GM12878 (cell line): ENCODE measurements around the gene CSNK1G1. TPM values are rescaled to one million over a fixed set of nuclear protein-coding genes. Genes with fewer than 3 reads are reported as not detected.

ENCODE experiments used
- ATAC-seq: fragments of 200-7000 bp; cut with Tn5 transposase; 3 replicates; pipeline ENCODE4 v1.9.1; 2020; ENCODE audit warnings: mild to moderate bottlenecking, moderate library complexity
- BruUV-seq: library from RNA; stranded (reverse); fragments of 400-500 nt; replicated peaks from 2 replicates; lab custom pipeline; 2021; lab: Mats Ljungman, UMichigan
- CTCF ChIA-PET: fragments of 300-600 bp; sonication (Branson Sonifier 250); formaldehyde crosslinking; extraction: SDS; loops from one replicate; lab custom pipeline; 2021; ENCODE audit warnings: inconsistent platforms; lab: Yijun Ruan, JAX
- POLR2A ChIA-PET: fragments of 350-600 bp; formaldehyde crosslinking; extraction: SDS; loops from one replicate; lab custom pipeline; 2021; ENCODE audit warnings: inconsistent platforms; lab: Charles Lee
- RAD21 ChIA-PET: fragments of 300-600 bp; sonication (Branson Sonifier 250); formaldehyde crosslinking; loops from one replicate; lab custom pipeline; 2023; ENCODE audit warnings: antibody characterized with exemption; ENCODE audit not compliant: unreplicated experiment; lab: Charles Lee
- SMC1A ChIA-PET: fragments of 300-600 bp; sonication (Branson Sonifier 250); formaldehyde crosslinking; loops from one replicate; lab custom pipeline; 2023; ENCODE audit not compliant: unreplicated experiment, uncharacterized antibody; lab: Charles Lee
- DNase-seq: peaks from one replicate; pipeline ENCODE4 v3.0.0-alpha.2; 2011; ENCODE audit warnings: low read depth, low spot score
- FAIRE-seq: peaks from 3 replicates; lab custom pipeline; 2011; peaks lifted over from hg19 to GRCh38; lab: Jason Lieb, UNC
- H2AFZ ChIP-seq: 2 replicates; pipeline ENCODE4 v1.6.0; 2011; ENCODE audit warnings: low read depth, low read length, control low read depth; ENCODE audit not compliant: control insufficient read depth
- H3K27ac ChIP-seq: 2 replicates; pipeline ENCODE4 v1.5.1; 2011; ENCODE audit warnings: control low read depth; ENCODE audit not compliant: control insufficient read depth, insufficient read depth
- H3K27me3 ChIP-seq, 2 experiments: replicated peaks in 1 of 2; 2 replicates each; pipeline versions ENCODE4 v1.6.0 to v1.6.1; 2011; ENCODE audit warnings: low read length in 1 of 2; ENCODE audit not compliant: control insufficient read depth in 2 of 2, insufficient read depth in 2 of 2
- H3K36me3 ChIP-seq, 2 experiments: 2 replicates each; pipeline ENCODE4 v1.5.1; 2011; ENCODE audit warnings: low read length in 1 of 2; ENCODE audit not compliant: control insufficient read depth in 2 of 2, insufficient read depth in 2 of 2
- H3K4me1 ChIP-seq: 2 replicates; pipeline ENCODE4 v1.6.1; 2011; ENCODE audit warnings: mild to moderate bottlenecking, low read length, moderate library complexity, mixed read lengths; ENCODE audit not compliant: control insufficient read depth, insufficient read depth
- H3K4me2 ChIP-seq: 2 replicates; pipeline ENCODE4 v1.6.0; 2011; ENCODE audit warnings: control low read depth; ENCODE audit not compliant: control insufficient read depth, insufficient read depth
- H3K4me3 ChIP-seq: fragments of 200-600 bp; sonication (generic); 2 replicates; pipeline ENCODE4 v1.5.1; 2016
- H3K79me2 ChIP-seq: 2 replicates; pipeline ENCODE4 v1.6.0; 2011; ENCODE audit warnings: low read length; ENCODE audit not compliant: control insufficient read depth, insufficient read depth
- H3K9ac ChIP-seq: 2 replicates; pipeline ENCODE4 v1.8.0; 2011; ENCODE audit warnings: low read length, control low read depth, mixed read lengths; ENCODE audit not compliant: control insufficient read depth, insufficient read depth
- H3K9me3 ChIP-seq: replicated peaks from 3 replicates; pipeline ENCODE4 v1.5.1; 2011; ENCODE audit warnings: mild to moderate bottlenecking, low read length; ENCODE audit not compliant: control insufficient read depth, insufficient read depth
- H4K20me1 ChIP-seq: 2 replicates; pipeline ENCODE4 v1.6.0; 2011; ENCODE audit not compliant: control insufficient read depth, insufficient read depth
- EED ChIP-seq: sonication (generic); IDR thresholded peaks from 2 replicates; pipeline ENCODE4 v1.6.1; 2016; ENCODE audit warnings: antibody characterized with exemption, low read depth
- EGR1 ChIP-seq, 2 experiments: IDR thresholded peaks; 1 replicate in 1 of 2; 2 replicates in 1 of 2; pipeline ENCODE4 v1.6.1; 2011 to 2012; ENCODE audit warnings: low read depth in 2 of 2, low read length in 2 of 2, borderline replicate concordance in 1 of 2, mild to moderate bottlenecking in 1 of 2, moderate library complexity in 1 of 2
- HDGF ChIP-seq: fragments of 450-650 bp; IDR thresholded peaks from 2 replicates; pipeline ENCODE4 v1.6.1; 2016; ENCODE audit warnings: antibody characterized with exemption
- MTA3 ChIP-seq: IDR thresholded peaks from 2 replicates; pipeline ENCODE4 v1.6.1; 2012; ENCODE audit warnings: low read length, inconsistent platforms, borderline replicate concordance
- PAX8 ChIP-seq: fragments of 450-650 bp; IDR thresholded peaks from 2 replicates; pipeline ENCODE4 v1.6.1; 2017; ENCODE audit warnings: mild to moderate bottlenecking, moderate library complexity
- PML ChIP-seq: IDR thresholded peaks from 2 replicates; pipeline ENCODE4 v1.6.1; 2012; ENCODE audit warnings: low read length, inconsistent platforms
- POLR2A ChIP-seq: IDR thresholded peaks from 2 replicates; pipeline ENCODE4 v1.6.1; 2011; ENCODE audit warnings: low read depth, mild to moderate bottlenecking, low read length
- SMAD1 ChIP-seq: fragments of 450-650 bp; IDR thresholded peaks from 2 replicates; pipeline ENCODE4 v1.6.1; 2018; ENCODE audit warnings: mild to moderate bottlenecking, low read depth; ENCODE audit not compliant: partially characterized antibody
- SREBF2 ChIP-seq: IDR thresholded peaks from 2 replicates; pipeline ENCODE4 v1.6.1; 2012; ENCODE audit warnings: mild to moderate bottlenecking, low read length
- WGBS: methylation state at CpG from one replicate; pipeline ENCODE4 v1.1.6; 2016; ENCODE audit warnings: low lambda C conversion rate; ENCODE audit not compliant: insufficient replicate concordance, insufficient coverage; ENCODE audit errors: missing lambda C conversion rate; 5-methylcytosine and 5-hydroxymethylcytosine counted together
- in situ Hi-C: fragments of 300-500 bp; cut with MboI; formaldehyde crosslinking; loops from 9 replicates; pipeline ENCODE4 v1.14.3; 2018; ENCODE audit warnings: mixed read lengths
- intact Hi-C: fragments of 100-400 bp; cut with micrococcal nuclease; formaldehyde crosslinking; loops from one replicate; pipeline ENCODE4 v1.14.2; 2022; ENCODE audit not compliant: unreplicated experiment
- polyA plus RNA-seq, 11 experiments: library from polyadenylated mRNA; depleted of rRNA in 4 of 11; unstranded in 6 of 11; stranded (reverse) in 5 of 11; fragments of >200 nt; fragmentation: Nextera tagmentation in 4 of 11; fragmentation: Illumina TruSeq in 1 of 11; extraction: Ambion mirVana in 4 of 11; extraction: Trizol in 1 of 11; gene quantifications; 1 replicate in 1 of 11; 2 replicates in 10 of 11; pipeline versions ENCODE4 v1.2.1 to v1.2.3, GENCODE V29; 2011 to 2016; ENCODE audit warnings: inconsistent platforms in 2 of 11, missing spikeins in 2 of 11, low read depth in 1 of 11
- total RNA-seq, 4 experiments: library from RNA; depleted of rRNA in 3 of 4; stranded (reverse); fragments of >200 nt in 3 of 4; fragmentation: Illumina TruSeq in 1 of 4; extraction: Trizol in 1 of 4; gene quantifications; 2 replicates each; pipeline versions ENCODE4 v1.2.1 to v1.2.3, GENCODE V29; 2013 to 2021
- TF ChIP-seq, protein P1 (sequence below): fragments of 450-650 bp; IDR thresholded peaks from 2 replicates; pipeline ENCODE4 v1.6.1; 2017; ENCODE audit warnings: mild to moderate bottlenecking
- TF ChIP-seq, protein P2 (sequence below): IDR thresholded peaks from 2 replicates; pipeline ENCODE4 v1.6.1; 2012; ENCODE audit warnings: low read depth, low read length, improper control_type of control experiment
- TF ChIP-seq, protein P3 (sequence below): fragments of 450-650 bp; IDR thresholded peaks from 2 replicates; pipeline ENCODE4 v1.6.1; 2016; ENCODE audit warnings: mild to moderate bottlenecking

Gene CSNK1G1
- total and polyA plus RNA-seq, 10 of the 15 experiments (the other 5 are each of a cell fraction or from before 2014, with no cell fraction given), result 6.1 to 23.4 (median 15.3) TPM

DNA sequence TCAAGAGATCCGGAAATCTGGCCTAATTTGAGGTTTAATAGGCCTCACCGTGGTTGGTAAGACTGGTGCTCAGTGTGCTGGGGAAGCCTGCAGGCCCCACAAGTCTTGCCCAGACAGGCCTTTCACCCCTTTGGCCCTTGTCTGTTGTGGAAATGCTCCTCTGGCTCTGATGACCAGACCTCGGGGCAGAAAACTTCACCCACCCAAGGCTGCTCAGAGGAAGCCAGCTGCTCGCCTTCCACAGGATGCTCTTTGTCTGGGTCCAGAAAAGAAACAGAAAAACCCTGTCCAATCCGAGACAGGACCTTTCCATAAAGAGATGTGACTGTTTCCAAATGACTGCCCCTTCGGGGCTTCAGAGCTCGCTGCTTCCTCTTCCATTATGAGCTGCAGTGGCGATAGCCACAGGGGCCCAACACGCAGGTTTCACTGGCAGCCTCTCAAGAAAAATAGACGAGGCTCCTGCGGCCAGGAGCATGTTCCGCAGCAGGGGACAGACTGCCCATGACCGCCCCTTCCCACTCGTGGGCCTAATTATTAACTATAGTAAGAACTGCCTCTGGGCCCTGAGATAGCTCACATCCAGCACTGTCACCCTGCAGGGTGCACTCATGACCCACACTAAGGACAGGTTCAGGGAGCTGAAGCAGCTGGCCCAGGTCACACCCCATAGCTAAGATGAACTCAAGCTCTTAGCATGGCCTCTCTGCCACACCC is 211.2 kb downstream of the CSNK1G1 start (continued):
- TF ChIP-seq, protein P1, sequence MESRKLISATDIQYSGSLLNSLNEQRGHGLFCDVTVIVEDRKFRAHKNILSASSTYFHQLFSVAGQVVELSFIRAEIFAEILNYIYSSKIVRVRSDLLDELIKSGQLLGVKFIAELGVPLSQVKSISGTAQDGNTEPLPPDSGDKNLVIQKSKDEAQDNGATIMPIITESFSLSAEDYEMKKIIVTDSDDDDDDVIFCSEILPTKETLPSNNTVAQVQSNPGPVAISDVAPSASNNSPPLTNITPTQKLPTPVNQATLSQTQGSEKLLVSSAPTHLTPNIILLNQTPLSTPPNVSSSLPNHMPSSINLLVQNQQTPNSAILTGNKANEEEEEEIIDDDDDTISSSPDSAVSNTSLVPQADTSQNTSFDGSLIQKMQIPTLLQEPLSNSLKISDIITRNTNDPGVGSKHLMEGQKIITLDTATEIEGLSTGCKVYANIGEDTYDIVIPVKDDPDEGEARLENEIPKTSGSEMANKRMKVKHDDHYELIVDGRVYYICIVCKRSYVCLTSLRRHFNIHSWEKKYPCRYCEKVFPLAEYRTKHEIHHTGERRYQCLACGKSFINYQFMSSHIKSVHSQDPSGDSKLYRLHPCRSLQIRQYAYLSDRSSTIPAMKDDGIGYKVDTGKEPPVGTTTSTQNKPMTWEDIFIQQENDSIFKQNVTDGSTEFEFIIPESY, result no peak
- TF ChIP-seq PAX8, result no peak
- TF ChIP-seq, protein P2, sequence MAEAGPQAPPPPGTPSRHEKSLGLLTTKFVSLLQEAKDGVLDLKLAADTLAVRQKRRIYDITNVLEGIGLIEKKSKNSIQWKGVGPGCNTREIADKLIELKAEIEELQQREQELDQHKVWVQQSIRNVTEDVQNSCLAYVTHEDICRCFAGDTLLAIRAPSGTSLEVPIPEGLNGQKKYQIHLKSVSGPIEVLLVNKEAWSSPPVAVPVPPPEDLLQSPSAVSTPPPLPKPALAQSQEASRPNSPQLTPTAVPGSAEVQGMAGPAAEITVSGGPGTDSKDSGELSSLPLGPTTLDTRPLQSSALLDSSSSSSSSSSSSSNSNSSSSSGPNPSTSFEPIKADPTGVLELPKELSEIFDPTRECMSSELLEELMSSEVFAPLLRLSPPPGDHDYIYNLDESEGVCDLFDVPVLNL, result no peak
- TF ChIP-seq SREBF2, result no peak
- TF ChIP-seq, protein P3, sequence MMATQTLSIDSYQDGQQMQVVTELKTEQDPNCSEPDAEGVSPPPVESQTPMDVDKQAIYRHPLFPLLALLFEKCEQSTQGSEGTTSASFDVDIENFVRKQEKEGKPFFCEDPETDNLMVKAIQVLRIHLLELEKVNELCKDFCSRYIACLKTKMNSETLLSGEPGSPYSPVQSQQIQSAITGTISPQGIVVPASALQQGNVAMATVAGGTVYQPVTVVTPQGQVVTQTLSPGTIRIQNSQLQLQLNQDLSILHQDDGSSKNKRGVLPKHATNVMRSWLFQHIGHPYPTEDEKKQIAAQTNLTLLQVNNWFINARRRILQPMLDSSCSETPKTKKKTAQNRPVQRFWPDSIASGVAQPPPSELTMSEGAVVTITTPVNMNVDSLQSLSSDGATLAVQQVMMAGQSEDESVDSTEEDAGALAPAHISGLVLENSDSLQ, result no peak
- TF ChIP-seq PML, result 0 out of 2 replicates have a peak, but pooled peaks have one; percentile 42

DNA sequence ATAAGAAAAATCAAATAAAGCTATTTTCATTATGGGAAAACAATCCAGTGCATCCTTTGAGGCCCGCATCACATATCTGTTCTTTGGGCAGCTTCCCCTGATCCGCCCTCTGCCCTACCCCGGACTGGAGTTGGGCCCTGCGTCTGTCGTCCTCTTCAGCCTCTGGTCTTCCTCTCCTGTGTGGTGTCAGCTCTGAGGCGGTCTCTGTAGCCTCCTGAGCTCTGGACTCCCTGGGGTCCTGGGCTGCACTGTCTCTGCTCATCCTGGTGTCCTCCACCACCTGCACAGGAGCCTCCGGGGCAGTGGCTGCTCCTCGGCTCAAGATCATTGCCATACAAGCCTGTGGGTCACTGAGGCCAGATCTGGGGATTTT is 211.8 kb downstream of the CSNK1G1 start:
- SMC1A ChIA-PET, result interaction anchor here (0.6 to 2.2 kb wide), 16 partner anchors 8 to 535 kb away, joined by 3 to 9 read pairs (median 6); partner anchors contain the start of genes CIAO2A and SNX1
- H3K27me3 ChIP-seq, result no peaks in the 10 kb centered on the region
- no peak for TF ChIP-seq EED
- no peak for TF ChIP-seq SMAD1
- TF ChIP-seq HDGF, result 0 out of 2 replicates have a peak, but pooled peaks have one; percentile 21
- TF ChIP-seq POLR2A, result no peak; the same call in 1 of the 2 replicates
- TF ChIP-seq EGR1 (IDR thresholded peaks at IDR 0.05; ENCODE audit: borderline replicate concordance in 1 of 2, low read depth in 2 of 2, low read length in 2 of 2), result no peak
- TF ChIP-seq MTA3, result no peak
- TF ChIP-seq, all 136 proteins: peak for 1
- DNase-seq (no peak), FAIRE-seq (no peak), ATAC-seq (no peak)
- no peaks in the 10 kb centered on the region for H4K20me1 ChIP-seq
- peaks cover 5 to 11% of the 10 kb centered on the region in 2 experiments for H3K36me3 ChIP-seq
- H3K79me2 ChIP-seq, result no peaks in the 10 kb centered on the region
- intact Hi-C loops, result no loop called here
- ChIA-PET POLR2A (interaction anchor here (1.6 to 3.0 kb wide), 7 partner anchors 9 to 54 kb away, joined by 6 to 17 read pairs (median 8); partner anchors contain the start of genes PPIB and SNX1), CTCF (interaction anchor here (0.5 to 5.3 kb wide), 10 partner anchors 11 to 584 kb away, joined by 3 to 98 read pairs (median 4); partner anchors contain the start of genes CIAO2A and PPIB), RAD21 (interaction anchor here (0.9 to 3.2 kb wide), 12 partner anchors 10 to 212 kb away, joined by 3 to 29 read pairs (median 4); partner anchors contain the start of genes CIAO2A, CSNK1G1 and DAPK2)
- 0% methylated on average over 8 of the region's 8 CpGs for WGBS
- H2AFZ ChIP-seq, result peak overlapping the region; percentile 62; the same call in 1 of the 2 replicates
- in situ Hi-C loops, result no loop called here
- H3K4me1 ChIP-seq, result peaks cover 38% of the 10 kb centered on the region
- peak overlapping the region; percentile 92 for H3K27ac ChIP-seq
- peak overlapping the region; percentile 80 for H3K9ac ChIP-seq
- H3K4me3 ChIP-seq, result peak overlapping the region; percentile 21; the same call in 1 of the 2 replicates
- H3K9me3 ChIP-seq, result no peaks in the 10 kb centered on the region
- peak overlapping the region; percentile 93 for H3K4me2 ChIP-seq
- TSS peak; percentile 73 for BruUV-seq
